Pancreas (tissue), 10 donors: ENCODE data around the gene ARPC5L. TPM values are rescaled to one million over a fixed set of nuclear protein-coding genes. Genes with fewer than 3 reads are reported as not detected.

ENCODE experiments used
- ATAC-seq, 4 donors: fragments of 200-7000 bp; cut with Tn5 transposase; one replicate each; pipeline versions ENCODE4 v1.8.0 to v1.9.1; 2020; ENCODE audit warnings: mild to moderate bottlenecking in 4 of 4, moderate library complexity in 4 of 4
- DNase-seq, 6 donors: peaks; one replicate each; pipeline ENCODE4 v3.0.0-alpha.2; 2020
- FAIRE-seq: peaks from 2 replicates; lab custom pipeline; 2012; peaks lifted over from hg19 to GRCh38; lab: Jason Lieb, UNC
- H3K27ac ChIP-seq, 4 donors: fragments of 200-600 bp; sonication (generic); 1 replicate in 3 of 4; 2 replicates in 1 of 4; pipeline versions ENCODE4 v1.5.0 to v1.8.0; 2020
- H3K27me3 ChIP-seq, 4 donors: fragments of 200-600 bp; one replicate each; pipeline ENCODE4 v1.8.0; 2021
- H3K36me3 ChIP-seq, 3 donors: fragments of 200-600 bp; sonication (generic) in 1 of 3; one replicate each; pipeline versions ENCODE4 v1.5.0 to v1.8.0; 2020 to 2021
- H3K4me1 ChIP-seq, 3 donors: fragments of 200-600 bp; one replicate each; pipeline ENCODE4 v1.8.0; 2021
- H3K4me3 ChIP-seq, 4 donors: fragments of 200-600 bp; sonication (generic) in 2 of 4; one replicate each; pipeline versions ENCODE4 v1.5.0 to v1.8.0; 2020 to 2021
- H3K9me3 ChIP-seq, 4 donors: fragments of 200-600 bp; one replicate each; pipeline ENCODE4 v1.8.0; 2021
- CTCF ChIP-seq, 4 donors: fragments of 200-600 bp; sonication (generic) in 3 of 4; IDR thresholded peaks; one replicate each; pipeline versions ENCODE4 v1.5.0 to v1.8.0; 2021; ENCODE audit warnings: antibody characterized with exemption in 4 of 4
- WGBS, 2 donors: extraction: QIAGEN DNeasy Blood & Tissue Kit; methylation state at CpG; one replicate each; pipeline ENCODE4 v1.1.7; 2013; 5-methylcytosine and 5-hydroxymethylcytosine counted together
- intact Hi-C, 3 donors: fragments of 100-400 bp; cut with DNase I; formaldehyde crosslinking; loops; one replicate each; pipeline versions ENCODE4 v1.11.1 to v1.14.2; 2022
- polyA plus RNA-seq, 2 donors: library from polyadenylated mRNA; stranded (reverse); fragments of 200-250 nt; gene quantifications; one replicate each; pipeline ENCODE4 v1.2.3, GENCODE V29; 2013
- total RNA-seq, 6 donors: library from RNA; stranded (reverse); fragmentation: NEBNext Ultra II Directional in 4 of 6; extraction: Animal tissue kit (Norgen Biotek cat#: 25700) in 4 of 6; gene quantifications; one replicate each; pipeline versions ENCODE4 v1.2.1 to v1.2.4, GENCODE V29; 2021 to 2023
- donor health status: healthy with polysubstance abuse.
- donor health status: DM: no; HTN: no; CAD: no; lungs with moderate emphysema.
- donor health status: DM: no; HTN: no; CAD: no.
- donor health status: control.
- donor health status: control.
- donor health status: Bipolar disorder and iron deficiency.
- donor health status: DM: yes; HTN: yes; CAD: no.
- donor health status: DM: no; HTN: no; CAD: no.
- donor health status: DM: no; HTN: no; CAD: no.
- donor health status: DM: yes; HTN: yes; CAD: no.

ARPC5L gene
- total and polyA plus RNA-seq, 8 donors = 7.0 to 24.4 (median 12.2) TPM

- peaks cover 0 to 6% (median under 1%) of the 10 kb centered on the region in 3 donors for H3K4me1 ChIP-seq
- WGBS, 2 donors = 56 to 65% methylated on average over 11 of the region's 11 CpGs
- H3K36me3 ChIP-seq = peaks cover 5 to 19% (median 5%) of the 10 kb centered on the region in 3 donors
- ATAC-seq (peak in 2 of 4 donors; percentile 4 to 5), DNase-seq (peak in 1 of 6 donors; percentile 38), FAIRE-seq (no peak)
- intact Hi-C loops = loop anchor here (2.0 to 10.0 kb wide), 4 partner anchors 61 to 81 kb away; no protein-coding TSS in a partner anchor
- TF ChIP-seq CTCF (IDR thresholded peaks at IDR 0.05) = no peak
- no peak overlapping the region for H3K27ac ChIP-seq
- H3K27me3 ChIP-seq = no peaks in the 10 kb centered on the region
- H3K9me3 ChIP-seq = no peaks in the 10 kb centered on the region
- H3K4me3 ChIP-seq = peak overlapping the region in 2 of 4 donors; percentile 34 to 47
These were observed 8.3 kb upstream of the ARPC5L start for GRCh38 chr9:124853605-124854143.

DNA sequence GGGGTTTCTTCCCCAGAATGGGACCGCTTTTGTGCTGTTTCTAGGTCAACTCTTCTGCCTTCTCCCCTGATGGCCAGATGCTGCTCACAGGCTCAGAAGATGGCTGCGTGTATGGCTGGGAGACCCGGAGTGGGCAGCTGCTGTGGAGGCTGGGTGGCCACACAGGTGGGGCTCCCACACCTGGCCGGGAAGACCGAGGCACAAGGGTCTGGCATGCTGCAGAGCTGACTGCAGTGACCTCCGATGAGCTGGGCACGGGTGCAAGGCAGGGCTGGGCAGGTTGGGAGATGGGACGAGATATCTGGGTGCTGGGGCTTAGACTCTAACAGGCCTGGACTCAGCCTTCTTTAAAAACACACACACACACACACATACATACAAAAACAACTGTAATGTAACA is 7.8 kb upstream of the ARPC5L start:
- Histone ChIP-seq H3K27ac (no peak overlapping the region), H3K36me3 (peaks cover 6 to 24% (median 9%) of the 10 kb centered on the region in 3 donors), H3K9me3 (no peaks in the 10 kb centered on the region), H3K27me3 (no peaks in the 10 kb centered on the region), H3K4me3 (no peak overlapping the region), H3K4me1 (peaks cover 0 to 6% (median 5%) of the 10 kb centered on the region in 3 donors)
- WGBS, 2 donors = 70 to 81% methylated on average over 8 of the region's 8 CpGs
- intact Hi-C loops = loop anchor here in 2 of 3 donors (5.0 to 10.0 kb wide), 2 partner anchors 62 to 69 kb away; no protein-coding TSS in a partner anchor
- no peak for TF ChIP-seq CTCF (IDR thresholded peaks at IDR 0.05)
- DNase-seq (peak in 1 of 6 donors; percentile 66), ATAC-seq (no peak), FAIRE-seq (no peak)

GRCh38 chr9:124854822-124855221 is 7.1 kb upstream of the ARPC5L start:
- Histone ChIP-seq H3K4me1 (peaks cover 0 to 11% (median 6%) of the 10 kb centered on the region in 3 donors), H3K27me3 (no peaks in the 10 kb centered on the region), H3K27ac (no peak overlapping the region), H3K4me3 (no peak overlapping the region), H3K9me3 (no peaks in the 10 kb centered on the region), H3K36me3 (peaks cover 6 to 30% (median 15%) of the 10 kb centered on the region in 3 donors)
- DNase-seq (no peak), ATAC-seq (no peak), FAIRE-seq (no peak)
- intact Hi-C loops = loop anchor here in 2 of 3 donors (5.0 to 10.0 kb wide), 2 partner anchors 63 to 70 kb away; no protein-coding TSS in a partner anchor
- TF ChIP-seq CTCF (IDR thresholded peaks at IDR 0.05) = no peak
- WGBS, 2 donors = 65 to 66% methylated on average over 7 of the region's 7 CpGs

DNA sequence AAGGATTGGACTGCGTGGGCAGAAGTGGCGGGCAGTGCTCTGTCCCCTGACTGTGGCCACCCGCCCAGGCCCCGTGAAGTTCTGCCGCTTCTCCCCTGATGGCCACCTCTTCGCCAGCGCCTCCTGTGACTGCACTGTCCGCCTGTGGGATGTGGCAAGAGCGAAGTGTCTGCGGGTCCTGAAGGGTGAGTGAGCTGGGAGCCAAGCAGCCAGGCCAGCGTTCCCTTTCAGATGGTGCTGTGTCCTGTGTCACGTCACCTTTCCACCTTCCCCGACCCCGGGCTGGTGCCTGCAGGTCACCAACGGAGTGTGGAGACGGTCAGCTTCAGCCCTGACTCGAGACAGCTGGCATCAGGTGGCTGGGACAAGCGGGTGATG is 6.4 kb upstream of the ARPC5L start:
- Histone ChIP-seq H3K27me3 (no peaks in the 10 kb centered on the region), H3K9me3 (no peaks in the 10 kb centered on the region), H3K4me3 (no peak overlapping the region), H3K4me1 (peaks cover 0 to 18% (median 10%) of the 10 kb centered on the region in 3 donors), H3K36me3 (peaks cover 6 to 37% (median 16%) of the 10 kb centered on the region in 3 donors), H3K27ac (no peak overlapping the region)
- WGBS, 2 donors = 78 to 82% methylated on average over 17 to 18 of the region's 18 CpGs
- DNase-seq (peak in 1 of 6 donors; percentile 28), ATAC-seq (no peak), FAIRE-seq (no peak)
- intact Hi-C loops = loop anchor here in 1 of 3 donors (10.0 kb wide), 1 partner anchor 71 kb away; no protein-coding TSS in a partner anchor
- no peak for TF ChIP-seq CTCF (IDR thresholded peaks at IDR 0.05)
